NCI-H146 treated with DMSO at 0.1 percent for 48 hours (cell line): ENCODE measurements around the gene TRIM8.
"Not testable (repeated sequence)": the region's sequence is repeated elsewhere in the genome, so short reads cannot be mapped to it uniquely, and the experiment has no call there.

Source experiments
- DNase-seq: peaks from one replicate; lab custom pipeline; 2025; ENCODE audit not compliant: unreplicated experiment; lab: John Stamatoyannopoulos, UW

TRIM8 gene

GRCh38 chr10:102691285-102692066, 47.2 kb downstream of the TRIM8 start:
- no peak for DNase-seq

GRCh38 chr10:102695401-102695800, 51.1 kb downstream of the TRIM8 start:
- DNase-seq = not testable (repeated sequence)

GRCh38 chr10:102696736-102697135, 52.5 kb downstream of the TRIM8 start:
- no peak for DNase-seq

- DNase-seq = no peak
These were observed 54.6 kb downstream of the TRIM8 start for GRCh38 chr10:102698894-102699293.

- DNase-seq = no peak
These were observed 57.0 kb downstream of the TRIM8 start for GRCh38 chr10:102701272-102701671.

GRCh38 chr10:102701796-102702195, 57.5 kb downstream of the TRIM8 start:
- DNase-seq = no peak

- DNase-seq = no peak
These were observed 58.5 kb downstream of the TRIM8 start for GRCh38 chr10:102702742-102703141.

- no peak for DNase-seq
These were observed 60.6 kb downstream of the TRIM8 start for GRCh38 chr10:102704915-102705314.

GRCh38 chr10:102705531-102705930, 61.3 kb downstream of the TRIM8 start:
- no peak for DNase-seq
